ENCODE results near the gene COL6A1.
"Not testable (repeated sequence)": the region's sequence is repeated elsewhere in the genome, so short reads cannot be mapped to it uniquely, and the experiment has no call there.

COL6A1 gene

DNA sequence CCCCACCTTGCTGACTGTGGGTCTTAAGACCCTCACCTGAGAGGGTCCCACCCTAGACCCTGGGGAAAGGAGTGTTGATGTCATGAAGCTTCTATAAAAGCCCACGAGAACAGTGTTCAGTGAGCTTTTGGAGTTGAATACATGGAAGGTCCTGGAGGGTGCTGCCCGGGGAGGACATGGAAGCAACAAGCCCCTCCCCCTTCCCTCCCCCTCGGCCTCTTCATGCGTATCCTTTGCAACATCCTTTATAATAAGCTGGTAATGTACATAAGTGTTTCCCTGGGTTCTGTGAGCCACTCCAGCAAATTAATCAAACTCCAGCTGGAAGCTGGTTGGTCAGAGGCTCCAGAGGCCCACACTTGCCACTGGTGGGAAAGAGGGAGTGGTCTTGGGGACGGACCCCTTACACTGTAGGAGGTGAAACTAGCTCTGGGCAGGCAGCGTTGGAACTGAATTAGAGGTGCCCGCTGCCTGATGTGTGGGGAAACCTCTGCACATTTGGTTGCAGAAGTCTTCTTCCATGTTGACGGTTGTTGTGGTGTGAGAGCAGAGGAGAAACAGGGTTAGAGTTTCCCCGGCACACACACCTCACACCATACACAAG lies 14.7 kb upstream of the COL6A1 start:
- peaks cover 24% of the 10 kb centered on the region for H3K27me3 Mint-ChIP-seq
- H3K36me3 Mint-ChIP-seq, result peaks cover 4% of the 10 kb centered on the region
- H3K4me3 Mint-ChIP-seq, result no peak overlapping the region
- no peaks in the 10 kb centered on the region for H3K4me1 Mint-ChIP-seq
- H3K27ac Mint-ChIP-seq, result no peak overlapping the region
- no peak for DNase-seq (ENCODE audit: low spot score in 2 of 2)
- H3K9me3 Mint-ChIP-seq, result peaks cover 10% of the 10 kb centered on the region
- no peak for ATAC-seq (ENCODE audit: low read depth)

DNA sequence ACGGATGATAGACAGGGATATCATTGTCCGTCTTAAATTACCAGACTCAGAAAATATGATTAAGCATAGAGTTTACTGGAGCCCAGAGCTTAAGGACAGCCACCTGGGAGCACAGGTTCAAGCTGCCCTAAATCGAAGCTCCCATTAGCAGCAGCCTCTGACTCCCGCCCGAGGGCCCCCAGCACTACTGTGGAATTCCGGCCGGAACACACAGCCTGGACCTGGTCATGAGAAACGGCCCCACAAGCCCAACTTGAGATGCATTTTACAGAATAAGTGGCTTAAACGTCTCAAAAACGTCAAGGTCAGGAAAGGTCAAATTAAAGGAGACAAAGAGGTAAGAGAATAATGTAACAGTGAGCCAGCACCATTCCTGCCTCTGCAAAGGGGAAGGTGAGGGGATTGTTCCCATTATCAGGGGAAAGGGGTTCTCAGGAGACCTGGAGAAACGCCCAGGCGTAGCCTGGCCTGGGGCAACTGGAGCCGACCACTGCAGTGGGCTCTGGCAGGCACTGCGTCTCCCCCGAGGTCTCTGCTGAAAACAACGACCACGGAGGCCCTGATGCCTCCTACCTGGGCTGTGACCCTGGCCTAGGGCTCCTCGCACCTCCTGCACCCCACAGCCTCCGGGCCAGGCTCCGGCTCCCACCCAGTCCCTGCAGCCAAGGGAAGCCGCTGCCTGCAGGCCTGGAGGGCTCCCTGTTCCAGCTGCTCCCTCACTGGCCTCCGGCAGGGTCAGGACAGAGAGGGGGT lies 11.5 kb upstream of the COL6A1 start:
- H3K9me3 Mint-ChIP-seq, result no peaks in the 10 kb centered on the region
- H3K27ac Mint-ChIP-seq, result no peak overlapping the region
- H3K4me1 Mint-ChIP-seq, result no peaks in the 10 kb centered on the region
- peaks cover 19% of the 10 kb centered on the region for H3K27me3 Mint-ChIP-seq
- H3K4me3 Mint-ChIP-seq, result no peak overlapping the region
- H3K36me3 Mint-ChIP-seq, result no peaks in the 10 kb centered on the region
- no peak for ATAC-seq (ENCODE audit: low read depth)
- no peak for DNase-seq (ENCODE audit: low spot score in 2 of 2)

DNA sequence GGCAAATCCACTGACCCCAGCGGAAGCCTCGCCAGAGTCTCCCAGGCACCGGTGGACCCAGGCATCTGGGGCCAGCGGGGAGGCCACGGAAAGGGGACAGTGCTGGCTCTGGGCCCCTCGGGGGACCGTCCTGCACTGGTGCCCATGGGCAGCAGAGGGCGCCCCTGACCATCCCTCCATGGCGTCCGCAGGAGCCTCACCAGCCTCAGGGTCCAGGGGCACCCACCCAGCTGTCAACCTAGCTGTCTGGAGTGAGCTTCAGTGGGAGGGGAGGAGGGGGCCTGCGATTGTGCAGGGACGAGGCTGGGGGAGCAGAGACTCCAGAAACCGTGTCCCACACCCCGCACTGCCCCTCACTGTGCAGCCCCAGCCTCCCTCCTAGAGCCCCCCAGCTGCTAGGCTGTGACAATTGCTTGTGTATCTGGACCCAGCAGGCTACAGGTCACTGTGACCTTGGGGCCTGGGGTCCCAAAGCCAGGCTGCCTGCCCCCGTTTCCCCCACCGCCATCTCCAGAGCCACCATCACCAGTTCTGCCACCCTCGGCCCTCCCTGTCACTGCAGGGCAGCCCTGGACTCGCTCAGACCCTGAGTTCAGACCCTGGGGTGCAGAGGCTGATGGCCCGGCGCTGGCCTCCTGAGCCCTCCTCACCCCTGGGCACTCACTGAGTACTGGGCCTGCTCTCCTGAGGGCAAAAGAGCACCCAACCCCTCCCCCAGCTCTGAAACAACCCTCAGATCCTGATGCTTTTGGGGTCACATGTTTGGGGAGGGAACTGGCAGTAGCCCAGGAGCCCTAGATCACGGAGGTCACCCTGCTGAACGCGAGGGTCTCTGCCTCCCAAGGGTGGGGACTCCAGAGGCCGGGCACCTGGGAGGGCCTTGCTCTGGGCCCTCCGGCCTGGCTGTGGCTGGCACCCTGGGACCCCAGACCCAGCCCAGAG lies 10.6 kb upstream of the COL6A1 start:
- Mint-ChIP-seq H3K36me3 (no peaks in the 10 kb centered on the region), H3K27me3 (peaks cover 19% of the 10 kb centered on the region), H3K4me3 (no peak overlapping the region), H3K9me3 (no peaks in the 10 kb centered on the region), H3K27ac (no peak overlapping the region), H3K4me1 (peaks cover 3% of the 10 kb centered on the region)
- ATAC-seq (ENCODE audit: low read depth) (no peak), DNase-seq (ENCODE audit: low spot score in 2 of 2) (no peak)

DNA sequence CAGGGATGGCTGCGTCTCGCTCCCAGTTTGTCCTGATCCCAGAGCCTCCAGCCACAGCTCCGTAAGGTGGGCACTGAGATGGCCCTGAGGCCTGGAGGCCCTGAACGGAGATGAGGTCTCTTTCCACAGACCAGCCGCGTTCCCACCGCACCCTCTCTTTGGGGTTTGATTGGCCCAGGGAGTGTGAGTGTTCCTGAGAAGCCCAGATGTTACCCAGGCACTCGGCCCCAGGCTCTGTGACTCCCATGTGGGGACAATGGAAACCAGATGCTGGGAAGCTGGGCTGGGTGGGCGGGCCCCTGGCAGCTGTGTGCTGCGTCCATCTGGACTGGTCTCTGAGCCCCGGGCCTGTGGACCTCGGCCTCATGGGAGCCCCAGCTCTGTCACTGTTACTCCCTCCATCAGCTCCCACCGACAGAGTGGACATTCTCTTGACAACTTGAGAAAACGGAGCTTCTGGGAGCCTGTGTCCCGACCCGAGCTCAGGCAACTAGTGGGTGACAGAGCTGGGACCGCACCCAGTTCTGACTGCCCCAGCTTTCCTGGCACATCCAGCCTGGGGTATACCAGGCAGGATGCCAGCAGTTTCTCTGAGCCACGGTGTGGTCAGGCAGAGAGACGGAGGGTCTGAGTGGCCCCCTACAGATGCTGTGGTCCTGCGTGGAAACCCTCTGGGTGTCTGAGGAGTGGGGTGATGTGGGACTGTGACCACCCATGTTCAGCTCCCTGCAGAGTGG lies 9.8 kb upstream of the COL6A1 start:
- no peak overlapping the region for H3K4me3 Mint-ChIP-seq
- peaks cover 19% of the 10 kb centered on the region for H3K27me3 Mint-ChIP-seq
- H3K9me3 Mint-ChIP-seq, result no peaks in the 10 kb centered on the region
- H3K36me3 Mint-ChIP-seq, result no peaks in the 10 kb centered on the region
- no peak for DNase-seq (ENCODE audit: low spot score in 2 of 2)
- peaks cover 3% of the 10 kb centered on the region for H3K4me1 Mint-ChIP-seq
- no peak overlapping the region for H3K27ac Mint-ChIP-seq
- no peak for ATAC-seq (ENCODE audit: low read depth)

- Mint-ChIP-seq H3K36me3 (no peaks in the 10 kb centered on the region), H3K27ac (no peak overlapping the region), H3K4me1 (peaks cover 3% of the 10 kb centered on the region), H3K9me3 (no peaks in the 10 kb centered on the region), H3K4me3 (no peak overlapping the region), H3K27me3 (peaks cover 18% of the 10 kb centered on the region)
- DNase-seq (ENCODE audit: low spot score in 2 of 2) (no peak), ATAC-seq (ENCODE audit: low read depth) (no peak)
These were observed 9.2 kb upstream of the COL6A1 start for GRCh38 chr21:45972353-45972715.

DNA sequence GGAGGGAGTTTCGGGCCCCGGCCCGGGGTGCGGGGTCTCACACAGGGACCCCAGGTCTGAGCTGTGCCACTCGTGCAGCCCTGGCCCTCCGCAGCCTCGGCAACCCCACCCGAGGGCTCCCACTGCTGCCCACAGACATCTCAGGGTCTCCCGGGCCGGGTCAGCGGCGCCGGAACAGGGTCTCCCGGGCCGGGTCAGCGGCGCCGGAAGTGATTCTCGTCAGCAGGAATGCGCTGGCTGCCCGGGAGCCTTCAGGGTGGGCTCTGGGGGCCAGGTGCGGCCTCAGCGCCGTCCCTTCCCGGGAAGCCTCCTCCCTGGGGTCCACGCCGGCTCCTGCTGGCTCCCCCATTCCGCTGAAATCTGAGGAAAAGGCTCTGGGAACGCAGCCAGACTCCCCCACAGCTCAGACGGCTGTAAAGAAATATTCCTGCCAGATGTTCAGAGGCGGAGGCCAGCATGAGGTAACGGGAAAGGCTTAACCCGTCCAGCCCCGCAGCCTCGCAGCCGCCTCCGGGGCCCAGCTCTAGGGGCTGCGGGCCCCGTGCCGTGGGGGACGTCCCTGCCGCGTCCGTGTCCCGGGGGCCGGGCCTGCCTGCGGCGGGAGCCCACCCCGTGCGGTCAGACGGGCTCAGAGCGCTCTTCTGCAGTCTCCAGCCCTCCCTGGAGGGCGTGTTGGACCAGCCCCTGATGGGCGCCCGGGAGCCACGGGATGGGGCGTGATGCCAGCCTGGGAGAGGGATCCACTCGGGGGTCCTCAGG lies 8.7 kb upstream of the COL6A1 start:
- no peaks in the 10 kb centered on the region for H3K9me3 Mint-ChIP-seq
- DNase-seq (ENCODE audit: low spot score in 2 of 2) (no peak), ATAC-seq (ENCODE audit: low read depth) (no peak)
- peaks cover 3% of the 10 kb centered on the region for H3K4me1 Mint-ChIP-seq
- H3K36me3 Mint-ChIP-seq, result no peaks in the 10 kb centered on the region
- H3K27ac Mint-ChIP-seq, result no peak overlapping the region
- peaks cover 16% of the 10 kb centered on the region for H3K27me3 Mint-ChIP-seq
- peak overlapping the region; percentile 29 for H3K4me3 Mint-ChIP-seq

DNA sequence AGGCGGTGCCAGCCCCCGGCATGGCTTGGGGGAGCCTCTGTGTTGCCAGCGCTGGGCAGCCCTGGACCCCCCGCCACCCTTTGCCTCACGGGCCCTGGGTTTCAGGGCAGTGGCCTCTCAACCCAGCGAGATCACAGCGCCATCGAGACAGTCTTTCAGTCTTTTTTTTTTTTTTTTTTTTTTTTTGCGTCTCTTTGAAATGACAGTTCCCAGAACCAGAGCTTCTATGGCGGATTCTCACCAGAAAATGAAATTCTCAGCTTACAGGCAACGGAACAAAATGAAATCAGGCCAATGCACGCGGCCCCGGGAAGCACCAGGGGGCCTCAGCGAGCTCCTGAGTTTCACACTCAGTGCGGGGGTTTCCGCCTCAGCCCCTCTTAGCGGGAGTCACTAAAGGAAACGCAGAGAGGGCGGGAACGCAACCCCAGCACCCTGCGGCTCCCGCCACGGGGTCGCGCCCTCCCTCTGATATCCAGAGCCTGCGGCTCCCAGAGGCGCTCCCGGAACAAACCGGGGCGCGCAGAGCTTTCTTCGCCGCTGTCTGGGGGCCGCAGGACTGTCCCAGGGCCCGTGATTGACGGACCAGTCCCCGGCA lies 8.0 kb upstream of the COL6A1 start:
- H3K4me3 Mint-ChIP-seq, result peak overlapping the region; percentile 79
- DNase-seq (ENCODE audit: low spot score in 2 of 2) (peak; percentile 55 to 62), ATAC-seq (ENCODE audit: low read depth) (peak; percentile 87)
- no peaks in the 10 kb centered on the region for H3K9me3 Mint-ChIP-seq
- H3K4me1 Mint-ChIP-seq, result peaks cover 3% of the 10 kb centered on the region
- H3K27ac Mint-ChIP-seq, result no peak overlapping the region
- peaks cover 10% of the 10 kb centered on the region for H3K27me3 Mint-ChIP-seq
- H3K36me3 Mint-ChIP-seq, result no peaks in the 10 kb centered on the region

DNA sequence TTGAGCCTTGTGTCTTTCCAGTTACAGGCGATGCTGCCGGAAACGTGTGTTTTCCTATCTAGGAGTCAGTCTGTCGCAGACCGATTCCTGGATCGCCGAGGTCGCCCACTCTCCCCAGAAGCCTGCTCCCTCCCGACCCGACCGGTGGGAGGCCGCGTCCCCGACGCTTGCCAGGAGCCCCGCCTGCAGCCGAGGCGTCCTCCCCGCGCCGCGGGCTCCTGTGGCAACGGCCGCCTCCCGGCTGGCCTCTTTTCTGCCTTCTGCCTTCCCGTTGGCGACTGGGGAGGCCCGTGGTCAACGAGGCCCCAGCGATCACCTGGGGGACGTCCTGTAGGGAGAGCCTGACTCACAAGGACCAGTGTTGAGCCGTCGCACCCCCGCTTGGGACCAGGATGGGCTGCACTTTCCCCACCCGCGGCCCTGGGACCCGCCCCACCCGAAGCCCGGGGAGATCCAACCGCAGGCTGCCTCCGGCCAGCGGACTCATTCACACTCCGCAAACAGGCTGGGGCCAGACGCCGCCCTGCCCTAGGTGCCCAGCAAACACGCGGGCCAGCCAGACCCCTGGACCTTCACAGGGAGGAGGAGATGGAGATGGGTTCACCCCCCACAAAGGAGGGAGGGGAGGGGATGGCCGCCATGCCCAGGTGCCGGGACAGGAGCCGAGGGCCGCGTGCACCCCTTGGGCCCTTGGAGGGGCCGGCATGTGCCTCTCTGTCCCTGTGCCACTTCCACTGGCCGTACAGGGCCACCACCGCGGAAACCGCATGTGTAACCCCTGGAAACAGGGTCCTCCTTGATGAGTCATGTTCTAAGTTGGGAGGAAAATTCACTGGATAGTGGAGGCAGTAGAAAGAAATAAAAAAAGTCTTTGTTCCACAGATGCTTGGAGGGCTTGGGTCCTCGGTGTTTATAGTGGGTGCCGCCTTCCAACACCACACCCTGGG lies 7.2 kb upstream of the COL6A1 start:
- DNase-seq (ENCODE audit: low spot score in 2 of 2) (no peak), ATAC-seq (ENCODE audit: low read depth) (peak; percentile 36)
- Mint-ChIP-seq H3K27ac (no peak overlapping the region), H3K9me3 (no peaks in the 10 kb centered on the region), H3K4me1 (peaks cover 3% of the 10 kb centered on the region), H3K27me3 (peaks cover 7% of the 10 kb centered on the region), H3K36me3 (no peaks in the 10 kb centered on the region), H3K4me3 (peak overlapping the region; percentile 79)

- no peak overlapping the region for H3K4me3 Mint-ChIP-seq
- ATAC-seq (ENCODE audit: low read depth) (no peak), DNase-seq (ENCODE audit: low spot score in 2 of 2) (no peak)
- no peaks in the 10 kb centered on the region for H3K9me3 Mint-ChIP-seq
- no peaks in the 10 kb centered on the region for H3K36me3 Mint-ChIP-seq
- H3K27me3 Mint-ChIP-seq, result peaks cover 3% of the 10 kb centered on the region
- peaks cover 3% of the 10 kb centered on the region for H3K4me1 Mint-ChIP-seq
- H3K27ac Mint-ChIP-seq, result no peak overlapping the region
These were observed 6.4 kb upstream of the COL6A1 start for GRCh38 chr21:45975020-45975666.

GRCh38 chr21:45975667-45976409 lies 5.7 kb upstream of the COL6A1 start:
- not testable (repeated sequence) for H3K9me3 Mint-ChIP-seq; DNase-seq (ENCODE audit: low spot score in 2 of 2); ATAC-seq (ENCODE audit: low read depth); H3K4me1 Mint-ChIP-seq; H3K27me3 Mint-ChIP-seq; H3K27ac Mint-ChIP-seq; H3K36me3 Mint-ChIP-seq; H3K4me3 Mint-ChIP-seq

DNA sequence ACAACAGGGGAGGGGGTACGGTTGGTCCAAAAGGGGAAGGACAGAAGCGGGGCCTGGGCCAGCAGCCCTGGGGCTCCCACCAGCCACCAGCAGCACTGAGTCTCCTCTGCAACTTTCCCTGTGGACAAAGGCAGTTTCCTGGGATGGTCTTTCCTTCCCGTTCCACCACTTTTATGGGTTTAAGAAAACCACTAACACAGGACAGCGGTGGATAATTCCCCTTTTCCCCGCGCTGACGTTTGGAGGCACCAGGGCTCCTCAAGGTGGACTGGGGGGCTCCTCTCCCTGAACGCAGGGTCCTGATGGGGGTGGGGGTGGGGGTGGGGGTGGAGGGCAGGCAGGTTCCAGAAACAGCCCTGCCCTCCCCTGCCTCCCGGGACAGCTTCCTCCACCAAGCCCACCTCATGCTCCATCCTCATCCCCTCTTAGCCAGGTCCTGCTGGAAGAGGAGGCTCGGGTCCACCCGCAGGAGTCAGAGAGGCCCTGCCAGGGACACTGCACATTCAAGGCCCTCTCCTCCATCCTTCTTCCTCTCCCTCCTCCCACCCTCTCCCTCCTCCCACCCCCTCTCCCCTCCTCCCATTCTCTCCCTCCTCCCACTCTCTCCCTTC lies 4.8 kb upstream of the COL6A1 start:
- Mint-ChIP-seq H3K27me3 (peaks cover 3% of the 10 kb centered on the region), H3K9me3 (no peaks in the 10 kb centered on the region)
- no peak for DNase-seq (ENCODE audit: low spot score in 2 of 2)

More for the DNA sequence above, 4.8 kb upstream of the COL6A1 start:
- no peak overlapping the region for H3K4me3 Mint-ChIP-seq
- H3K4me1 Mint-ChIP-seq, result peaks cover 3% of the 10 kb centered on the region
- no peaks in the 10 kb centered on the region for H3K36me3 Mint-ChIP-seq
- H3K27ac Mint-ChIP-seq, result no peak overlapping the region
- ATAC-seq (ENCODE audit: low read depth), result no peak

Data from memory B cell (primary cell).